Astrocyte (in vitro differentiated cells and primary cell): ENCODE measurements around the gene CBFA2T2. TPM values are rescaled to one million over a fixed set of nuclear protein-coding genes. Genes with fewer than 3 reads are reported as not detected.

Experiments used
- DNase-seq: peaks from one replicate; pipeline ENCODE4 v3.0.0-alpha.2; 2010; ENCODE audit warnings: low read depth
- FAIRE-seq: peaks from 2 replicates; lab custom pipeline; 2011; peaks lifted over from hg19 to GRCh38; lab: Jason Lieb, UNC
- H2AFZ ChIP-seq: 2 replicates; pipeline ENCODE4 v1.6.0; 2012; ENCODE audit warnings: low read depth, low read length, inconsistent platforms
- H3K27ac ChIP-seq: 2 replicates; pipeline ENCODE4 v1.5.1; 2011; ENCODE audit warnings: low read depth, low read length, inconsistent platforms
- H3K27me3 ChIP-seq: 2 replicates; pipeline ENCODE4 v1.6.0; 2011; ENCODE audit warnings: low read length, inconsistent platforms; ENCODE audit not compliant: insufficient read depth
- H3K36me3 ChIP-seq: 2 replicates; pipeline ENCODE4 v1.5.1; 2011; ENCODE audit warnings: low read length, inconsistent platforms; ENCODE audit not compliant: insufficient read depth
- H3K4me1 ChIP-seq: 2 replicates; pipeline ENCODE4 v1.5.1; 2011; ENCODE audit warnings: low read length, inconsistent platforms; ENCODE audit not compliant: insufficient read depth
- H3K4me2 ChIP-seq: 2 replicates; pipeline ENCODE4 v1.6.0; 2012; ENCODE audit warnings: low read length, inconsistent platforms
- H3K4me3 ChIP-seq: 2 replicates; pipeline ENCODE4 v1.5.1; 2011; ENCODE audit warnings: low read depth, mild to moderate bottlenecking, low read length, inconsistent platforms; ENCODE audit not compliant: insufficient read depth
- H3K79me2 ChIP-seq: 2 replicates; pipeline ENCODE4 v1.6.0; 2012; ENCODE audit warnings: mild to moderate bottlenecking, low read length, inconsistent platforms; ENCODE audit not compliant: insufficient read depth
- H3K9ac ChIP-seq: 2 replicates; pipeline ENCODE4 v1.6.0; 2012; ENCODE audit warnings: mild to moderate bottlenecking, low read length, inconsistent platforms
- H3K9me3 ChIP-seq: 2 replicates; pipeline ENCODE4 v1.5.1; 2012; ENCODE audit warnings: low read depth, mild to moderate bottlenecking, low read length, inconsistent platforms; ENCODE audit not compliant: insufficient read depth
- H4K20me1 ChIP-seq: 2 replicates; pipeline ENCODE4 v1.6.0; 2012; ENCODE audit warnings: low read length, inconsistent platforms; ENCODE audit not compliant: insufficient read depth
- H3K27ac Mint-ChIP-seq: one replicate; pipeline ENCODE4 v1.8.0; 2021; ENCODE audit warnings: mild to moderate bottlenecking, mixed read lengths; ENCODE audit not compliant: unreplicated experiment
- H3K27me3 Mint-ChIP-seq: one replicate; pipeline ENCODE4 v1.8.0; 2021; ENCODE audit warnings: low read depth, mixed read lengths; ENCODE audit not compliant: unreplicated experiment
- H3K36me3 Mint-ChIP-seq: one replicate; pipeline ENCODE4 v1.8.0; 2021; ENCODE audit warnings: low read depth, mixed read lengths; ENCODE audit not compliant: unreplicated experiment
- H3K4me1 Mint-ChIP-seq: one replicate; pipeline ENCODE4 v1.8.0; 2021; ENCODE audit warnings: low read depth, mixed read lengths; ENCODE audit not compliant: unreplicated experiment
- H3K4me3 Mint-ChIP-seq: one replicate; pipeline ENCODE4 v1.8.0; 2021; ENCODE audit warnings: mild to moderate bottlenecking, moderate library complexity, mixed read lengths; ENCODE audit not compliant: unreplicated experiment
- H3K9me3 Mint-ChIP-seq: one replicate; pipeline ENCODE4 v1.8.0; 2021; ENCODE audit warnings: mild to moderate bottlenecking, mixed read lengths; ENCODE audit not compliant: unreplicated experiment
- EZH2 ChIP-seq: IDR thresholded peaks from 2 replicates; pipeline ENCODE4 v1.6.1; 2012; ENCODE audit warnings: mild to moderate bottlenecking, low read length, inconsistent platforms; ENCODE audit not compliant: insufficient read depth
- total RNA-seq: library from RNA; stranded (reverse); gene quantifications from 2 replicates; pipeline ENCODE4 v1.2.1, GENCODE V29; 2021
- TF ChIP-seq, protein P1 (sequence below): IDR thresholded peaks from 2 replicates; pipeline ENCODE4 v1.5.1; 2011; ENCODE audit warnings: low read depth, mild to moderate bottlenecking, inconsistent platforms, low read length, moderate library complexity; ENCODE audit not compliant: insufficient read depth

The CBFA2T2 gene
- total RNA-seq, 1 donor from 2014 or later: 14.6 TPM

DNA sequence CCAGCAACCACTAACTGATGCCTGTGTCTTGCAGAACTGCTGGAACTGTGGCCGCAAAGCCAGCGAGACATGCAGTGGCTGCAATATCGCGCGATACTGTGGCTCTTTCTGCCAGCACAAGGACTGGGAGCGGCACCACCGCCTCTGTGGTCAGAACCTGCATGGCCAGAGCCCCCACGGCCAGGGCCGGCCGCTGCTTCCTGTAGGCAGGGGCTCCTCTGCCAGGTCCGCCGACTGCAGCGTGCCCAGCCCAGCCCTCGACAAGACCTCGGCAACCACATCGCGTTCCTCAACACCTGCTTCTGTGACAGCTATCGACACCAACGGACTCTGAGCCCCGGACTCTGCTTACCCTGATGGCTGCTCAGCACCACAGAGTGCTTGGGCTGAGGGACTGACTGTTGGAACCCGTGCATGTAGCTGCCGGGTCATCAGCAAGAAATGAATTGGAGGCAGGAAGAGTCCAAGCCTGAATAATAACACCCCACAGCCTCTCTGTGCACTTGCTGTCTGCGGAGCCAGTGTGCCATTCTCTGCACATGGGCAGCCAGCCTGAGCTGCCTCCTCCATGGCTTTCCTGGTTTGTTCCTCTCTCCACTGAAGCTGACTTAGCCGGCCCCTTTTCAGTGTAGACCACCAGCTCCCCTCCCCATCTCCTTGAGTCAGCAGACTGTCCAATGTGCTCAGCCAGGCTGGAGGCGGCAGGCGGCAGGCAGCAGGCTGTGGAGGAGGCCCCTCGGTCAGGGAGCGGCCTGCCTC, 154.6 kb downstream of the CBFA2T2 start:
- DNase-seq: no peak
- H3K4me1 ChIP-seq: peaks cover 21% of the 10 kb centered on the region

DNA sequence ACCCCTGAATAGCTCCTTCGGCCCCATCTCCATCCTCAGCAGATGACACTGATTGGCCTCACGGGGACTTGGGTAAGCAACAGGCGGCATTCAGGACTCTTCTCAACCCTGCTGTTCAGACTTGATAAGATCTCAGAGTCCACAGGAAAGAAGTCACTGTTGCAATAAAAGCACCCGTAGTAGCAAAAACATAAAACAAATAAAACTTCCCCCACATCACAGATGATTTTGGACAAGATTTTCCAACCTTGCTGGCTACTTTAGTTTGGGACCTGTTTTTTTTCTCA, 155.1 kb downstream of the CBFA2T2 start:
- Mint-ChIP-seq H3K27me3 (no peaks in the 10 kb centered on the region), H3K36me3 (peaks cover 19% of the 10 kb centered on the region), H3K4me3 (no peak overlapping the region), H3K27ac (no peak overlapping the region), H3K4me1 (peaks cover 3% of the 10 kb centered on the region), H3K9me3 (no peaks in the 10 kb centered on the region)
- Histone ChIP-seq H3K27me3 (no peaks in the 10 kb centered on the region), H3K4me2 (no peak overlapping the region), H4K20me1 (peaks cover 73% of the 10 kb centered on the region), H3K36me3 (peaks cover 3% of the 10 kb centered on the region), H3K9ac (no peak overlapping the region), H3K9me3 (no peaks in the 10 kb centered on the region), H2AFZ (no peak overlapping the region), H3K79me2 (no peaks in the 10 kb centered on the region), H3K27ac (no peak overlapping the region), H3K4me1 (peaks cover 21% of the 10 kb centered on the region), H3K4me3 (no peak overlapping the region)
- no peak for TF ChIP-seq EZH2
- TF ChIP-seq, protein P1, sequence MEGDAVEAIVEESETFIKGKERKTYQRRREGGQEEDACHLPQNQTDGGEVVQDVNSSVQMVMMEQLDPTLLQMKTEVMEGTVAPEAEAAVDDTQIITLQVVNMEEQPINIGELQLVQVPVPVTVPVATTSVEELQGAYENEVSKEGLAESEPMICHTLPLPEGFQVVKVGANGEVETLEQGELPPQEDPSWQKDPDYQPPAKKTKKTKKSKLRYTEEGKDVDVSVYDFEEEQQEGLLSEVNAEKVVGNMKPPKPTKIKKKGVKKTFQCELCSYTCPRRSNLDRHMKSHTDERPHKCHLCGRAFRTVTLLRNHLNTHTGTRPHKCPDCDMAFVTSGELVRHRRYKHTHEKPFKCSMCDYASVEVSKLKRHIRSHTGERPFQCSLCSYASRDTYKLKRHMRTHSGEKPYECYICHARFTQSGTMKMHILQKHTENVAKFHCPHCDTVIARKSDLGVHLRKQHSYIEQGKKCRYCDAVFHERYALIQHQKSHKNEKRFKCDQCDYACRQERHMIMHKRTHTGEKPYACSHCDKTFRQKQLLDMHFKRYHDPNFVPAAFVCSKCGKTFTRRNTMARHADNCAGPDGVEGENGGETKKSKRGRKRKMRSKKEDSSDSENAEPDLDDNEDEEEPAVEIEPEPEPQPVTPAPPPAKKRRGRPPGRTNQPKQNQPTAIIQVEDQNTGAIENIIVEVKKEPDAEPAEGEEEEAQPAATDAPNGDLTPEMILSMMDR: no peak
- no peak for DNase-seq
- FAIRE-seq: no peak

More for the DNA sequence above, 154.6 kb downstream of the CBFA2T2 start:
- Mint-ChIP-seq H3K27ac (no peak overlapping the region), H3K4me3 (no peak overlapping the region), H3K9me3 (no peaks in the 10 kb centered on the region), H3K27me3 (no peaks in the 10 kb centered on the region), H3K4me1 (peaks cover 3% of the 10 kb centered on the region), H3K36me3 (peaks cover 22% of the 10 kb centered on the region)
- Histone ChIP-seq H3K4me3 (no peak overlapping the region), H3K27ac (no peak overlapping the region), H3K79me2 (no peaks in the 10 kb centered on the region), H3K36me3 (peaks cover 3% of the 10 kb centered on the region), H3K4me2 (no peak overlapping the region), H3K27me3 (no peaks in the 10 kb centered on the region), H4K20me1 (peaks cover 70% of the 10 kb centered on the region), H3K9me3 (no peaks in the 10 kb centered on the region), H2AFZ (no peak overlapping the region), H3K9ac (no peak overlapping the region)
- no peak for TF ChIP-seq EZH2
- TF ChIP-seq, protein P1: no peak
- no peak for FAIRE-seq

DNA sequence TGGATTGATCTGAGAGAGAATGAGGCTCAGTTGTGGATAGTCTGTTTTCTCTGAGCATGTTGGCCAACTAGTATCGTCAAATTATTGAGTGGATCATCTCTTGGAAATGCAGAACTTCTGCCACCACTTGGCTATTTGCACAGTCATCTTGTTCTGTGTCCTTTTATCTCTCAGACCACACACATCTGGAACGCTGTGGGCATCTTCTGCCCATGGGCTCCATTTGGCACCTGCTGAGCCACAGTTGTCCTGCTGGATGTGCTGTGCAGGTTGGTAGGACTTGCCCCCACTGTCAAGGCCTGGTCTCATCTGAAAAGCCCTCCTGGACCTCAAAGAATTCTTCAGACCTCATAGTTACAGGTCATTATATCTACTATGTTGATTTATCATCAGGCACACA, 155.5 kb downstream of the CBFA2T2 start:
- TF ChIP-seq, protein P1: no peak
- no peak for TF ChIP-seq EZH2
- H3K4me3 ChIP-seq: no peak overlapping the region
- H3K4me1 ChIP-seq: peaks cover 21% of the 10 kb centered on the region
- Mint-ChIP-seq H3K27me3 (no peaks in the 10 kb centered on the region), H3K4me3 (no peak overlapping the region), H3K27ac (no peak overlapping the region), H3K36me3 (peaks cover 19% of the 10 kb centered on the region), H3K4me1 (peaks cover 3% of the 10 kb centered on the region), H3K9me3 (no peaks in the 10 kb centered on the region)
- H4K20me1 ChIP-seq: peaks cover 76% of the 10 kb centered on the region
- H3K9me3 ChIP-seq: no peaks in the 10 kb centered on the region
- no peaks in the 10 kb centered on the region for H3K79me2 ChIP-seq
- DNase-seq (no peak), FAIRE-seq (no peak)
- H3K36me3 ChIP-seq: peaks cover 3% of the 10 kb centered on the region
- no peak overlapping the region for H3K27ac ChIP-seq
- H2AFZ ChIP-seq: no peak overlapping the region
- H3K4me2 ChIP-seq: no peak overlapping the region
- no peaks in the 10 kb centered on the region for H3K27me3 ChIP-seq
- H3K9ac ChIP-seq: no peak overlapping the region
